CD4-positive, alpha-beta T cell treated with Interleukin-4 for 1 hour (primary cell): Measurements from ENCODE around the gene NFAM1.

ENCODE experiments used
- DNase-seq, 2 donors: peaks; one replicate each; pipeline ENCODE4 v3.0.0-alpha.2; 2020 to 2022

NFAM1 gene

DNA sequence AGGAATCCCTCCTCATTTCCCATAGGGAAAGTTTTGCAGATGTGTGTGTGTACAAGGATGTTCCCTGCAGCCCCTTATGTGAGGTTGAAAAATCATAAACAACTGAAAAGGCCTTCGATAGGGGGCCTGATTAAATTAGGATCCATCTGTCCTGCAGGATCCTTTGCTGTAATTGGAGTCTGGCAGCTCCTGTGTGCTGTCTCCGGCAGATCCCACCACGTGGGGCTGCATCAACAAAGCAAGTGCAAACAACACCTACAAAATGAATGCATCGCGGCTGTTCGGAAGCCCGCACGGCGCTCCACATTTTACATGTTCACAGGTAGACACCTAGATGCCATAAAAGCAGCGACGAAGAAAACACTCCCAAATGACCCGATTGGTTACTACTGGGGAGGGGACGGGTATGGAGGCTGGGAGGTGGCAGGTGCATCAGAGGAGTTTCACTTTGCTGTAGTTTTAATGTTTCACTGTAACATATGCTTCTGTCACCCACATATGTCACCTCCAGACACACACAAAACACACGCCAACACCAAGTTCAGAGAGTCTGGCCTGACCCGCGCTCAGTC lies 52.2 kb downstream of the NFAM1 start:
- no peak for DNase-seq

GRCh38 chr22:42376711-42377554 lies 55.3 kb downstream of the NFAM1 start:
- DNase-seq = peak in 1 of 2 donors; percentile 16

GRCh38 chr22:42375982-42376381 lies 56.2 kb downstream of the NFAM1 start:
- DNase-seq = no peak

- no peak for DNase-seq
Observed at GRCh38 chr22:42372976-42373375, 59.2 kb downstream of the NFAM1 start.

- DNase-seq = no peak
Observed at GRCh38 chr22:42371501-42371900, 60.7 kb downstream of the NFAM1 start.

- DNase-seq = no peak
Observed at GRCh38 chr22:42371099-42371498, 61.1 kb downstream of the NFAM1 start.

GRCh38 chr22:42369250-42370041 lies 62.8 kb downstream of the NFAM1 start:
- peak; percentile 88 to 90 for DNase-seq

DNA sequence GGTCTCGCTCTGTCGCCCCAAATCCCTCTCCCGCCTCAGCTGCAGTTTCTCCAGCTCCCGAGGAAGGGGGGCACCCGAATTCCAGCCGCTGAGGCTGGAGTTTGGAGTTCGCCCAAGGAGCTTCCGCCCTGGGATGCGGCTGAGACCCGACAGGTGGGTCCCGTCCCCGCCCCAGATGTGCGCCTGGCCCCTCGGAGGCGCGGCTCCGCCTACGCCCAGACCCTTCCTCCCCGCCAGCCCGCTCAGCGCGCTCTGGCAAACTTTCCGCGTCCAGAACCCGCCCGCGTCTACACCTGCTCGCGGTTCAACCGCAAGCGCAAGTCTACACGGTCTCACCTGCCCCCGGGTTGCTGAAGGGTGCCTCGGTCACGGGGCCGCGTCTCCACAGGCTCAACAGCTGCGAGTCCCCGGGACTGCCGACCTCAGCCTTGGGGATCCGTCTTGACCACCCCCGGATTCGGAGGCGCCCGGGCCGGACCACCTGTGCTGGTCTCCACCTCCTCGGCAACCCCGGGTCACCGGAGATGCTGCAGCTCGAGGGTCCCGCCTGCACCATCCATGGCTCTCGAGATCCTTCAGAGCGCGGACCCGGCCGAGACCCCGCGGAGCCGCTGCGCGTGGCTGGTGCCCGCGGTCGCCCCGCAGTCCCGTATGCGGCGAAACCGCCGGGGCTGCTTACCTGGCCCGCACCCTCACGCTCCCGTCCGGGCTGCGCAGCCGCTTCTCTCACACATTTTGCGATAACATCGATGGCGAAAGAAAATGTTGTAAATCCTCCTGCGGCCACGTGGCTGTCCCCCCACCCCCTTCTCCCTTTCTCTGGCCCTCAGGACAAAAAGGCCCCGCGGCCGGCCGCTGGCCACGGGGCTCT lies 63.6 kb downstream of the NFAM1 start:
- DNase-seq = peak; percentile 22 to 36

DNA sequence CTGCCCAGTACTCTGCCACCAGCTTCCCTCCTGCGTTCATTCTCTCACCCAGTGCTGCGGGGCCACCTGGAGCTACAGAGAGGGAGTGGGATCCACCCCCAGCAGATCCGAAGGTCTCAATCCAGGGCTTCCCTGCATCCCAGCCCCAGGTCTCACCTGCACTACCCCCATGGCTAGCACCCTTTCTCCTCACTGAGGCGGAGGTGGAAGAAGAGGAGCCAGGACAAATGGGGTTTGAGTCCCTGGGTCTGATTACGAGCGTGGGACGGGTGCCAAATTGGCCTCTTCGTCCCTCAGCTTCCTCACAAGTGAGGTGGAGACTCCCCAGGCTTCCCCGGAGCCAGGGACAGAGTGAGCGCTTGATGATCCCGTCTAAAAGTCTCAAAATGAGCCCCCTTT lies 64.2 kb downstream of the NFAM1 start:
- no peak for DNase-seq

DNA sequence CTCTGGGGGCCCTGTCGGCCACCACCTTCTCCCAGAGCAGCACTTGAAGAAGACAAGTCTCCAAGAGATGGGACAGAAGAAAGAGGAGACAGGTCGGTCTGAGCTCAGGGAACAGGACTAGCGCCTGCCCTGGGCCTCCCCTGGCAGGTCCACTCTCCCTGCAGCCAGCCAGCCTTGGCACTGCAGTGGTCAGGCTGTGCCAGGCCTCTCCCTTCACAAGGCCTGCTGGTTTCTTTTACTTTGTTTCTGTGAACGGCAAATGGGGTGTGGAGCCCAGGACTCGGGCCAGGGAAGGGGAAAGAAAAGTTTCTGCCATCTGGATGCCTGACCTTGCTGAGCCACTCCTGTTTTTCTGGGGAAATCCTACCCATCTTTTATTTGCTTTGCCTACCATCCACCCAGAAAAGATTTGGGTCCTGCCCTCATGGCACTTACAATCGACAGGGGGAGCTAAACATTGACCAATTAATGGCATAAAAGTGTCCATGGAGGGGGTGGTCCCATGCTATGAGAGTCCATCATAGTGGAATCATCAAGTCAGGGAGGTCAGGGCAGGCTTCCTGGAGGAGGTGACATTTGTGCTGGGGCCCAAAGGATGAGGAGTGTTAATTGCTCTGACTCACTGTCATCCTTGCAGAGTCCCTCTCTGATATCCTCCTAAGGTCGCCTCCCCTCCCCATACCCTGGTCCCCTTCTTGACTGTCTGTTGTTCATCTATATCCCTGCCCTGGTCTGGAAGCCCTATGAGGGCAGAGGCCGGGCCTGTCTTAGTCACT lies 65.2 kb downstream of the NFAM1 start:
- no peak for DNase-seq

DNA sequence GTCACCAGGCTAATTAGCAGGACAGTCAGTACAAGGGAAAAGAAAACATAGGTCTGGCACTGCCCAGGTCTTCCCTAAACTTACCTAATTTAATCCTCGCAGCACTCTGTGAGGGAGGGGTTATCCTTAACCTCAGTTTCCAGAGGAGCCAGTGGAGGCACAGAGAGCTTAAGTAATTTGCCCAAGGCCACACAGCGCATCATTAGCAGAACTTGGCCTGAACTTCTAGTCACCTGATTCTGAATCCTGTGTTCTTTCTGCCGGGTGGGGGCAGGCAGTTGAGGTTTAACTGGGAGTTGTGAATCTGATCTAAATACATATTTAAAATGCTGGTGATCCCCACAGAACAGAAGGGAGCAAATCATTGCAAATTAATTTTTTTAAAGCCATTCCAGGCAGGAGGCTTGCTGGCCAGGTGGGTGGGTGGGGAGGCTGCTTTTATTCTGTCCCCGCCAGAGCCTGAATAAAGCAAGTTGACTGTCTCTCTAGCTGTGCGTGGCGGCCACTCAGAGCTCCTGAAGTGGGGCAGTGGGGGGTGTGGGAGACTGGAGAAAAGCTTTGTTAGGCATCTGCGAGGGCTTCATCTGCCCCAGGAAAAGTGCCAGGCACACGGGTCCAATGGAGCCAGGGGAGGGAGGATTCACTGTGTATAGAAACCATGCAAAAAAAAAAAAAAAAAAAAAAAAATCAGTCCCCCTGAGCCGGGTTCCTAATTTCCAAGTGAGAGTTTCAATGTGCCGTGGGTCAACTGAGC lies 66.1 kb downstream of the NFAM1 start:
- no peak for DNase-seq

DNA sequence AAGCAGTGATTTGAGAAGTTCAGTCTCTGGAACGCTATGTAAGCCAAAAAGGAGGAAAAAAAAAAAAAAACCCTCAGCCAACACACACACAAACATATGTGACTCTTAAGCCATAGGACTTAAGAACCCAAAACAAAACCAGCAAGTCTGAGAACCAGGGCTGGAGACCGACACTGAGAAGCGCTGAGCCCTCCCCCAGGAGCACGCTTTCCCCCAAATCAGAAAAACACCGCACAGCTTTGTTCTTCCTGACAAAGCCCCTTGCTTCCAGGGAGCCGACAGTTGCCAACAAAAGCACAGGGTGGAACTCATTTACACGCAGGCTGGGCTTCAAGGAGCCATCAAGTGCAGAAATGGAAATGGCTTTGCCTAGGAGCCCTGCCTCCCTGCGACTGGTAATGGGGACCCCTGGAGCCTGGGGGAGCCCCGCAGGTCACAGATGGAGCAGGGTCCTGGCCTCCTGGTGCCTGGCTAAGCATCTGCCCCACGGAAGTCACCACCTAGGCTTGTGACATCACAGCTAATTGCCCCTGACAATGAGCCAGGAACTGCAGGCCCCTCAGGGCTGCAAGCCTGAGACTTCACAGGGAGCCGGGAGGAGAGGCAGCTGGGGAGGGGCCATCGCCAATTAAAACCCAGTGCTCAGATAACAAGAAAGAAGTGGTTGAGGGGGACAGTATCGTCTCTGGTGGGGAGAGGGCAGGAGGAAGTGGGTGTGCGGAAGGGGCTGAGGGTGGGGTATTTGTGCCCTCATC lies 66.9 kb downstream of the NFAM1 start:
- DNase-seq = no peak

DNA sequence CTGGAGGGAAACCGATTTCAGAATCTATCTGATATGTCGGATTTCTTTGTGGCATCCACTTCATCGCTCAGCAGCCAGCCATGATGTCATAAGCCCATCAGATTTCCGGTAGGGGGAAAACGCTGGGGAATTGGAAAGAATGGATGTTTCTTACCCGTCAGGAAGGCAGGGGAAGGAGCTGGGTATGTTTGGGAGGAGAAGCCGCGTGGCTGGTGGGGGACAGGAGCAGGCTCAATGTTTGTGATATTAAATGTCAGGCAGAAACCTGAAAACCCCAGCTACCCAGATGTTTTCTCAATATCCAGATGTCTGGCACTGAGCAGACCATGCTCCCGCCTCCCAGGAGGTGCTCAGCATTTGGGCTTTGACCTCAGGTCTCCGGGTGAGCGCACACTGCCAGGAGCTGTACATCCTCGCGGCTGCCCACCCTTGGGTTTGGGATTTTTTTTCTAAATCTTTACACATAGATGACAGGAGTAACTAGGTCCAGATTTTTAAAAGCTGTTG lies 67.5 kb downstream of the NFAM1 start:
- DNase-seq = no peak

GRCh38 chr22:42363892-42364291 lies 68.3 kb downstream of the NFAM1 start:
- no peak for DNase-seq

GRCh38 chr22:42361523-42361922 lies 70.7 kb downstream of the NFAM1 start:
- no peak for DNase-seq

GRCh38 chr22:42360348-42360747 lies 71.9 kb downstream of the NFAM1 start:
- no peak for DNase-seq

- no peak for DNase-seq
Observed at GRCh38 chr22:42358643-42359558, 73.3 kb downstream of the NFAM1 start.

- no peak for DNase-seq
Observed at GRCh38 chr22:42357634-42358296, 74.4 kb downstream of the NFAM1 start.
